CD14-positive monocyte (primary cell): ENCODE results near the gene KLRK1. TPM values are rescaled to one million over a fixed set of nuclear protein-coding genes. Genes with fewer than 3 reads are reported as not detected.
A peak's percentile ranks its signal among the peaks of the same experiment; 100 is the strongest.
"Not testable (repeated sequence)": the region's sequence is repeated elsewhere in the genome, so short reads cannot be mapped to it uniquely, and the experiment has no call there.

Source experiments
- DNase-seq, 3 donors: peaks; one replicate each; pipeline ENCODE4 v3.0.0-alpha.2; 2011 to 2022
- H2AFZ ChIP-seq: 2 replicates; pipeline ENCODE4 v1.6.0; 2012; ENCODE audit warnings: mild to moderate bottlenecking, low read depth, low read length, inconsistent platforms; ENCODE audit not compliant: insufficient read depth, poor library complexity, severe bottlenecking
- H3K27ac ChIP-seq, 2 donors: 1 replicate in 1 of 2; 2 replicates in 1 of 2; pipeline ENCODE4 v1.5.1; 2012 to 2013; ENCODE audit warnings: low read length in 2 of 2, control low read depth in 1 of 2, inconsistent platforms in 1 of 2, low read depth in 1 of 2, mild to moderate bottlenecking in 1 of 2
- H3K27me3 ChIP-seq, 2 donors: one replicate each; pipeline versions ENCODE4 v1.6.0 to v1.6.1; 2011 to 2013; ENCODE audit warnings: low read length in 2 of 2; ENCODE audit not compliant: control insufficient read depth in 2 of 2, insufficient read depth in 2 of 2
- H3K36me3 ChIP-seq, 2 donors: replicated peaks in 1 of 2; 1 replicate in 1 of 2; 2 replicates in 1 of 2; pipeline versions ENCODE4 v1.5.1 to v1.6.1; 2012 to 2013; ENCODE audit warnings: low read length in 2 of 2, control low read depth in 1 of 2, inconsistent platforms in 1 of 2, mild to moderate bottlenecking in 1 of 2; ENCODE audit not compliant: insufficient read depth in 2 of 2, control insufficient read depth in 1 of 2
- H3K4me1 ChIP-seq, 2 donors: 1 replicate in 1 of 2; 2 replicates in 1 of 2; pipeline versions ENCODE4 v1.5.1 to v1.6.1; 2012 to 2013; ENCODE audit warnings: low read length in 2 of 2, control low read depth in 1 of 2, inconsistent platforms in 1 of 2, mild to moderate bottlenecking in 1 of 2, moderate library complexity in 1 of 2; ENCODE audit not compliant: insufficient read depth in 2 of 2, control insufficient read depth in 1 of 2
- H3K4me2 ChIP-seq: replicated peaks from 2 replicates; pipeline ENCODE3; 2012; ENCODE audit warnings: low read length, moderate library complexity, mild to moderate bottlenecking; ENCODE audit not compliant: poor library complexity, severe bottlenecking; ENCODE audit errors: extremely low read depth
- H3K4me3 ChIP-seq, 3 experiments: fragments of 200-600 bp in 1 of 3; sonication (generic) in 1 of 3; replicated peaks in 1 of 3; 1 replicate in 2 of 3; 2 replicates in 1 of 3; pipeline ENCODE4 v1.5.1; 2011 to 2013; ENCODE audit warnings: low read length in 3 of 3, mild to moderate bottlenecking in 3 of 3, control low read depth in 2 of 3, low read depth in 2 of 3, inconsistent platforms in 1 of 3, moderate library complexity in 1 of 3
- H3K79me2 ChIP-seq: 2 replicates; pipeline ENCODE4 v1.6.0; 2012; ENCODE audit warnings: mild to moderate bottlenecking, control low read depth, inconsistent platforms, low read length, moderate library complexity; ENCODE audit not compliant: insufficient read depth
- H3K9ac ChIP-seq: 2 replicates; pipeline ENCODE4 v1.6.0; 2017; ENCODE audit warnings: low read length, mild to moderate bottlenecking; ENCODE audit not compliant: insufficient read depth, poor library complexity, severe bottlenecking
- H3K9me3 ChIP-seq, 2 donors: replicated peaks in 1 of 2; 1 replicate in 1 of 2; 2 replicates in 1 of 2; pipeline versions ENCODE4 v1.5.1 to v1.6.1; 2012 to 2013; ENCODE audit warnings: low read length in 2 of 2, control low read depth in 1 of 2; ENCODE audit not compliant: control insufficient read depth in 1 of 2, insufficient read depth in 1 of 2
- H4K20me1 ChIP-seq: 2 replicates; pipeline ENCODE4 v1.6.0; 2012; ENCODE audit warnings: mild to moderate bottlenecking, low read length, control low read depth, moderate library complexity; ENCODE audit not compliant: insufficient read depth
- H3K27ac Mint-ChIP-seq, 7 donors: one replicate each; pipeline ENCODE4 v1.8.0; 2020; ENCODE audit warnings: mild to moderate bottlenecking in 7 of 7, mixed read lengths in 7 of 7, moderate library complexity in 6 of 7, inconsistent platforms in 2 of 7
- H3K27me3 Mint-ChIP-seq, 3 donors: one replicate each; pipeline ENCODE4 v1.8.0; 2021 to 2022; ENCODE audit warnings: low read depth in 3 of 3, mild to moderate bottlenecking in 3 of 3, mixed read lengths in 3 of 3, moderate library complexity in 3 of 3, inconsistent platforms in 1 of 3
- H3K36me3 Mint-ChIP-seq, 2 donors: one replicate each; pipeline ENCODE4 v1.8.0; 2020; ENCODE audit warnings: mixed read lengths in 2 of 2, inconsistent platforms in 1 of 2, mild to moderate bottlenecking in 1 of 2
- H3K4me1 Mint-ChIP-seq: one replicate; pipeline ENCODE4 v1.8.0; 2020; ENCODE audit warnings: mild to moderate bottlenecking, mixed read lengths
- H3K4me3 Mint-ChIP-seq, 2 donors: one replicate each; pipeline ENCODE4 v1.8.0; 2020; ENCODE audit warnings: mild to moderate bottlenecking in 2 of 2, mixed read lengths in 2 of 2, moderate library complexity in 1 of 2
- H3K9me3 Mint-ChIP-seq, 7 donors: one replicate each; pipeline ENCODE4 v1.8.0; 2020 to 2022; ENCODE audit warnings: mixed read lengths in 7 of 7, mild to moderate bottlenecking in 6 of 7, moderate library complexity in 6 of 7, inconsistent platforms in 2 of 7
- CTCF ChIP-seq: fragments of 200-600 bp; IDR thresholded peaks from one replicate; pipeline ENCODE4 v1.8.0; 2022; ENCODE audit warnings: antibody characterized with exemption, mild to moderate bottlenecking
- WGBS: methylation state at CpG from one replicate; pipeline ENCODE4 v1.1.5; 2013; ENCODE audit warnings: missing lambda C conversion rate; ENCODE audit not compliant: insufficient coverage; 5-methylcytosine and 5-hydroxymethylcytosine counted together
- intact Hi-C, 2 donors: fragments of 100-400 bp; cut with micrococcal nuclease; formaldehyde crosslinking; loops; one replicate each; pipeline versions ENCODE4 v1.15.0 to v1.15.1; 2023
- polyA minus RNA-seq: library from RNA; depleted of rRNA, polyadenylated mRNA; stranded (reverse); fragments of >200 nt; gene quantifications from 2 replicates; pipeline ENCODE4 v1.2.3, GENCODE V29; 2012
- polyA plus RNA-seq, 3 donors: library from polyadenylated mRNA; depleted of rRNA in 1 of 3; unstranded in 2 of 3; stranded (reverse) in 1 of 3; fragments of 300-500 nt in 2 of 3; fragments of >200 nt in 1 of 3; fragmentation: Illumina TruSeq in 2 of 3; gene quantifications; 1 replicate in 2 of 3; 2 replicates in 1 of 3; pipeline ENCODE4 v1.2.3, GENCODE V29; 2012 to 2021
- total RNA-seq, 12 experiments: library from RNA in 1 of 12; stranded (reverse) in 1 of 12; fragments of 120-200 nt in 1 of 12; gene quantifications; one replicate each; pipeline ENCODE4 v1.2.4 and lab custom pipeline; 2013 to 2026; ENCODE audit warnings: mixed read lengths in 6 of 12, inconsistent platforms in 1 of 12

The KLRK1 gene
- 0.40 TPM for total RNA-seq (2013)
- polyA plus RNA-seq, result 1 to 10 TPM in 2 of 3 donors, under 1 TPM in 1; 0.05 to 1.3 (median 1.3) TPM
- polyA minus RNA-seq, result not detected in 2 replicates
- total RNA-seq (lab: John Stamatoyannopoulos, UW), result 0 to 0.12 (median 0) reads per million in 11 experiments

- no peak within 1 kb of the TSS for H2AFZ ChIP-seq
Observed at GRCh38 chr12:10389904-10390303, at the start of gene KLRK1. Gene KLRK1 (minus strand): TSS chr12:10390041. CDS start chr12:10388810, 1,231 bp downstream.

GRCh38 chr12:10437601-10438000 is 47.8 kb upstream of the KLRK1 start:
- H3K4me1 ChIP-seq, H4K20me1 ChIP-seq, intact Hi-C loops, H3K36me3 ChIP-seq, H3K4me1 Mint-ChIP-seq, H3K36me3 Mint-ChIP-seq, DNase-seq, H3K9me3 Mint-ChIP-seq, H3K4me2 ChIP-seq, H3K4me3 ChIP-seq, H3K9ac ChIP-seq, H2AFZ ChIP-seq, H3K27me3 ChIP-seq, H3K79me2 ChIP-seq, H3K27ac Mint-ChIP-seq, H3K27me3 Mint-ChIP-seq, H3K4me3 Mint-ChIP-seq, H3K27ac ChIP-seq, H3K9me3 ChIP-seq: not testable (repeated sequence)
- WGBS, result no CpG with 5 or more reads among the region's 2 CpGs

More at GRCh38 chr12:10389904-10390303, at the start of gene KLRK1:
- H3K9me3 Mint-ChIP-seq, result peaks cover 0 to 5% (median 0%) of the 10 kb centered on the region in 7 donors
- Histone ChIP-seq H4K20me1 (no peaks in the 10 kb centered on the region), H3K27me3 (peaks cover 0 to 24% of the 10 kb centered on the region in 2 donors), H3K4me3 (no peak within 1 kb of the TSS), H3K36me3 (no peaks in the 10 kb centered on the region), H3K79me2 (no peaks in the 10 kb centered on the region), H3K27ac (no peak within 1 kb of the TSS), H3K4me2 (no peak within 1 kb of the TSS), H3K4me1 (peaks cover 25 to 26% of the 10 kb centered on the region in 2 donors), H3K9me3 (no peaks in the 10 kb centered on the region), H3K9ac (no peak within 1 kb of the TSS)
- intact Hi-C loops, result no loop called here
- no peak for TF ChIP-seq CTCF
- H3K4me3 Mint-ChIP-seq, result peak within 1 kb of the TSS in 1 of 2 donors; percentile 28
- peak within 1 kb of the TSS in 1 of 7 donors; percentile 4 for H3K27ac Mint-ChIP-seq
- no CpG with 5 or more reads among the region's 1 CpG for WGBS
- H3K4me1 Mint-ChIP-seq, result peaks cover 34% of the 10 kb centered on the region
- peaks cover 7 to 17% (median 11%) of the 10 kb centered on the region in 3 donors for H3K27me3 Mint-ChIP-seq
- H3K36me3 Mint-ChIP-seq, result no peaks in the 10 kb centered on the region
- no peak for DNase-seq

- H4K20me1 ChIP-seq, H3K27me3 ChIP-seq, intact Hi-C loops, H3K9me3 ChIP-seq, H3K4me3 Mint-ChIP-seq, H3K27me3 Mint-ChIP-seq, H3K27ac ChIP-seq, H3K36me3 Mint-ChIP-seq, H3K27ac Mint-ChIP-seq, H3K79me2 ChIP-seq, DNase-seq, H3K9ac ChIP-seq, H3K36me3 ChIP-seq, H3K4me1 ChIP-seq, H3K4me1 Mint-ChIP-seq, H2AFZ ChIP-seq, H3K4me3 ChIP-seq, H3K9me3 Mint-ChIP-seq, H3K4me2 ChIP-seq: not testable (repeated sequence)
- WGBS, result no CpG with 5 or more reads among the region's 3 CpGs
Observed at GRCh38 chr12:10435816-10436215, 46.0 kb upstream of the KLRK1 start, which contains the start of gene KLRC2. Gene KLRC2 (minus strand): TSS chr12:10436010. CDS start chr12:10435986, 24 bp downstream.

- H3K27me3 Mint-ChIP-seq, H3K9me3 Mint-ChIP-seq, H3K4me1 ChIP-seq, H4K20me1 ChIP-seq, H3K36me3 Mint-ChIP-seq, DNase-seq, H3K9me3 ChIP-seq, H3K4me2 ChIP-seq, H3K4me3 ChIP-seq, H3K36me3 ChIP-seq, H3K79me2 ChIP-seq, H3K27ac ChIP-seq, H3K9ac ChIP-seq, intact Hi-C loops, H3K4me1 Mint-ChIP-seq, H3K27me3 ChIP-seq, H3K4me3 Mint-ChIP-seq, H2AFZ ChIP-seq, H3K27ac Mint-ChIP-seq: not testable (repeated sequence)
- WGBS, result no CpG with 5 or more reads among the region's 4 CpGs
Observed at GRCh38 chr12:10430623-10431022, 40.8 kb upstream of the KLRK1 start.
